ENCODE data around the gene BBS9. TPM values are rescaled to one million over a fixed set of nuclear protein-coding genes. Genes with fewer than 3 reads are reported as not detected.

BBS9 gene
- total RNA-seq, 3 donors from 2014 or later: 8.2 to 23.5 (median 15.8) TPM

GRCh38 chr7:33351709-33352108, 222.3 kb downstream of the BBS9 start:
- Histone ChIP-seq H3K9me3 (no peaks in the 10 kb centered on the region), H3K4me1 (ENCODE audit: low read depth) (no peaks in the 10 kb centered on the region), H3K36me3 (ENCODE audit: low read depth) (no peaks in the 10 kb centered on the region), H3K4me3 (no peak overlapping the region)
- ATAC-seq: no peak
- intact Hi-C loops (cut with DNase I, micrococcal nuclease): no loop called here
- TF ChIP-seq CTCF (IDR thresholded peaks at IDR 0.05): no peak
- no peak for DNase-seq

- H3K36me3 ChIP-seq (ENCODE audit: low read depth): no peaks in the 10 kb centered on the region
- DNase-seq (no peak), ATAC-seq (no peak)
- intact Hi-C loops (cut with DNase I, micrococcal nuclease): no loop called here
- H3K4me1 ChIP-seq (ENCODE audit: low read depth): no peaks in the 10 kb centered on the region
- H3K9me3 ChIP-seq: no peaks in the 10 kb centered on the region
- H3K4me3 ChIP-seq: no peak overlapping the region
- no peak for TF ChIP-seq CTCF (IDR thresholded peaks at IDR 0.05)
Measured at GRCh38 chr7:33354201-33354600, 224.8 kb downstream of the BBS9 start.

GRCh38 chr7:33355386-33355785, 226.0 kb downstream of the BBS9 start:
- no peaks in the 10 kb centered on the region for H3K9me3 ChIP-seq
- ATAC-seq (no peak), DNase-seq (no peak)
- H3K4me3 ChIP-seq: no peak overlapping the region
- no peaks in the 10 kb centered on the region for H3K36me3 ChIP-seq (ENCODE audit: low read depth)
- no peak for TF ChIP-seq CTCF (IDR thresholded peaks at IDR 0.05)
- no peaks in the 10 kb centered on the region for H3K4me1 ChIP-seq (ENCODE audit: low read depth)
- intact Hi-C loops (cut with DNase I, micrococcal nuclease): no loop called here

- TF ChIP-seq CTCF (IDR thresholded peaks at IDR 0.05): no peak
- no peak for DNase-seq
- intact Hi-C loops (cut with DNase I, micrococcal nuclease): no loop called here
- H3K9me3 ChIP-seq: no peaks in the 10 kb centered on the region
- no peaks in the 10 kb centered on the region for H3K4me1 ChIP-seq (ENCODE audit: low read depth)
- no peak for ATAC-seq
- no peaks in the 10 kb centered on the region for H3K36me3 ChIP-seq (ENCODE audit: low read depth)
- H3K4me3 ChIP-seq: no peak overlapping the region
Measured at GRCh38 chr7:33356336-33356735, 227.0 kb downstream of the BBS9 start.

GRCh38 chr7:33357846-33358245, 228.5 kb downstream of the BBS9 start:
- TF ChIP-seq CTCF (IDR thresholded peaks at IDR 0.05): no peak
- DNase-seq: no peak

GRCh38 chr7:33369888-33370287, 240.5 kb downstream of the BBS9 start:
- DNase-seq: no peak
- Histone ChIP-seq H3K9me3 (no peaks in the 10 kb centered on the region), H3K36me3 (ENCODE audit: low read depth) (no peaks in the 10 kb centered on the region), H3K4me3 (no peak overlapping the region), H3K4me1 (ENCODE audit: low read depth) (no peaks in the 10 kb centered on the region)
- ATAC-seq: no peak
- TF ChIP-seq CTCF (IDR thresholded peaks at IDR 0.05): no peak
- intact Hi-C loops (cut with DNase I, micrococcal nuclease): no loop called here

More at GRCh38 chr7:33357846-33358245, 228.5 kb downstream of the BBS9 start:
- Histone ChIP-seq H3K9me3 (no peaks in the 10 kb centered on the region), H3K4me3 (no peak overlapping the region), H3K4me1 (ENCODE audit: low read depth) (no peaks in the 10 kb centered on the region), H3K36me3 (ENCODE audit: low read depth) (no peaks in the 10 kb centered on the region)
- ATAC-seq: no peak
- intact Hi-C loops (cut with DNase I, micrococcal nuclease): no loop called here
